Panc1 (cell line): ENCODE data around the gene YPEL3. TPM values are rescaled to one million over a fixed set of nuclear protein-coding genes. Genes with fewer than 3 reads are reported as not detected.

Experiments
- ATAC-seq: fragments of 200-7000 bp; cut with Tn5 transposase; 2 replicates; pipeline ENCODE4 v1.9.1; 2020; ENCODE audit warnings: mild to moderate bottlenecking, moderate library complexity
- BruUV-seq: library from RNA; stranded (reverse); fragments of 400-500 nt; replicated peaks from 2 replicates; lab custom pipeline; 2021; lab: Mats Ljungman, UMichigan
- CTCF ChIA-PET: fragments of 300-600 bp; sonication (Branson Sonifier 250); formaldehyde crosslinking; loops from one replicate; lab custom pipeline; 2022; ENCODE audit warnings: antibody characterized with exemption; lab: Charles Lee
- POLR2A ChIA-PET: fragments of 300-600 bp; sonication (Branson Sonifier 250); formaldehyde crosslinking; loops from one replicate; lab custom pipeline; 2022; ENCODE audit warnings: antibody characterized with exemption; lab: Charles Lee
- DNase-seq: peaks from one replicate; pipeline ENCODE4 v3.0.0-alpha.2; 2010; ENCODE audit warnings: low read depth, low spot score
- H3K27ac ChIP-seq: 2 replicates; pipeline ENCODE4 v1.5.1; 2011; ENCODE audit warnings: mild to moderate bottlenecking, low read length, inconsistent platforms
- H3K27me3 ChIP-seq: fragments of 200-500 bp; sonication (Bioruptor generic); 2 replicates; pipeline ENCODE4 v1.6.0; 2014; ENCODE audit warnings: low read length, inconsistent platforms; ENCODE audit not compliant: control insufficient read depth, insufficient read depth
- H3K36me3 ChIP-seq: fragments of 200-500 bp; sonication (Bioruptor generic); 2 replicates; pipeline ENCODE4 v1.5.1; 2014; ENCODE audit warnings: inconsistent platforms, mild to moderate bottlenecking, low read length, moderate library complexity; ENCODE audit not compliant: control insufficient read depth, insufficient read depth
- H3K4me1 ChIP-seq: 2 replicates; pipeline ENCODE4 v1.5.1; 2011; ENCODE audit warnings: inconsistent platforms, mild to moderate bottlenecking, low read length, moderate library complexity; ENCODE audit not compliant: control insufficient read depth, insufficient read depth
- H3K4me3 ChIP-seq, 2 experiments: 2 replicates each; pipeline ENCODE4 v1.5.1; 2011 to 2012; ENCODE audit warnings: low read depth in 2 of 2, low read length in 2 of 2, mild to moderate bottlenecking in 2 of 2, inconsistent platforms in 1 of 2, moderate library complexity in 1 of 2
- H3K9me3 ChIP-seq: fragments of 200-500 bp; sonication (Bioruptor generic); 2 replicates; pipeline ENCODE4 v1.5.1; 2014; ENCODE audit warnings: low read depth, mild to moderate bottlenecking, inconsistent platforms, low read length, moderate library complexity; ENCODE audit not compliant: control insufficient read depth, insufficient read depth
- POLR2AphosphoS5 ChIP-seq: IDR thresholded peaks from 2 replicates; pipeline ENCODE4 v1.6.1; 2012; ENCODE audit warnings: mild to moderate bottlenecking, low read depth, low read length, moderate library complexity
- SIN3A ChIP-seq: IDR thresholded peaks from 2 replicates; pipeline ENCODE4 v1.6.1; 2012; ENCODE audit warnings: low read depth, mild to moderate bottlenecking, low read length, moderate library complexity, borderline replicate concordance; ENCODE audit not compliant: insufficient read depth
- TCF7L2 ChIP-seq: IDR thresholded peaks from 2 replicates; pipeline ENCODE4 v1.6.1; 2011; ENCODE audit warnings: mild to moderate bottlenecking, low read depth, low read length, inconsistent platforms
- in situ Hi-C: cut with HindIII; loops from 2 replicates; pipeline ENCODE4 v1.10.0; 2016; ENCODE audit warnings: low sequenced_read_pairs, low pct_unique_long_range_greater_than_20kb
- intact Hi-C: fragments of 100-400 bp; cut with micrococcal nuclease; formaldehyde crosslinking; loops from one replicate; pipeline ENCODE4 v1.10.0; 2022; ENCODE audit not compliant: unreplicated experiment
- total RNA-seq: library from RNA; stranded (reverse); gene quantifications from one replicate; pipeline ENCODE4 v1.2.1, GENCODE V29; 2021; ENCODE audit not compliant: unreplicated experiment
- TF ChIP-seq, protein P1 (sequence below): fragments of 450-650 bp; IDR thresholded peaks from 2 replicates; pipeline ENCODE4 v1.5.1; 2017; ENCODE audit warnings: mild to moderate bottlenecking
- TF ChIP-seq, protein P2 (sequence below), 2 experiments: IDR thresholded peaks; 2 replicates each; pipeline ENCODE4 v1.6.1; 2011 to 2012; ENCODE audit warnings: low read depth in 2 of 2, control low read depth in 1 of 2, low read length in 1 of 2, mild to moderate bottlenecking in 1 of 2, moderate library complexity in 1 of 2; ENCODE audit not compliant: insufficient read depth in 1 of 2

YPEL3 gene
- total RNA-seq, 1 experiment from 2014 or later = 0.69 TPM

DNA sequence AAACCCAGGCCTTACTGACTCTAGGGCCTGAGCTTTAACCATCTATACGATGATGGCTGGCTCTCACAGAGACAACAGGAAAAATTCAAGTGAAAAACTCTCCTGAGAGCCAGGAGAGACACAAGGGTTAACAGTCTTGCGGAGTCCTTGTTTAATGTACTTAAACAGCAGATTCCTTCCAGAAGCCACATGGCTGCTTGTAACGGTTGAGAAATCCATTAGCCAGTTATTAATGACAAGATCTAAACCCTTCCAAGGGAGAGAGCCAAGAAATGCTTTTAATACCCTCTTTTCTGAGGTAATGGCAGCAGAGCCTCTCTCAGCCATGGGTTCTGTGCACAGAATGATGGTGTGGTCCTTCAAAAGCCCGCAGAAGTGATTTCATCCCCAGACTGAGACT, 35.7 kb downstream of the YPEL3 start:
- no peak for ATAC-seq
- intact Hi-C loops = no loop called here
- POLR2A ChIA-PET = interaction anchor here (0.6 kb wide), 1 partner anchor 309 kb away, joined by 10 read pairs; no protein-coding TSS in a partner anchor
- no peaks in the 10 kb centered on the region for H3K27me3 ChIP-seq
- TF ChIP-seq, protein P1, sequence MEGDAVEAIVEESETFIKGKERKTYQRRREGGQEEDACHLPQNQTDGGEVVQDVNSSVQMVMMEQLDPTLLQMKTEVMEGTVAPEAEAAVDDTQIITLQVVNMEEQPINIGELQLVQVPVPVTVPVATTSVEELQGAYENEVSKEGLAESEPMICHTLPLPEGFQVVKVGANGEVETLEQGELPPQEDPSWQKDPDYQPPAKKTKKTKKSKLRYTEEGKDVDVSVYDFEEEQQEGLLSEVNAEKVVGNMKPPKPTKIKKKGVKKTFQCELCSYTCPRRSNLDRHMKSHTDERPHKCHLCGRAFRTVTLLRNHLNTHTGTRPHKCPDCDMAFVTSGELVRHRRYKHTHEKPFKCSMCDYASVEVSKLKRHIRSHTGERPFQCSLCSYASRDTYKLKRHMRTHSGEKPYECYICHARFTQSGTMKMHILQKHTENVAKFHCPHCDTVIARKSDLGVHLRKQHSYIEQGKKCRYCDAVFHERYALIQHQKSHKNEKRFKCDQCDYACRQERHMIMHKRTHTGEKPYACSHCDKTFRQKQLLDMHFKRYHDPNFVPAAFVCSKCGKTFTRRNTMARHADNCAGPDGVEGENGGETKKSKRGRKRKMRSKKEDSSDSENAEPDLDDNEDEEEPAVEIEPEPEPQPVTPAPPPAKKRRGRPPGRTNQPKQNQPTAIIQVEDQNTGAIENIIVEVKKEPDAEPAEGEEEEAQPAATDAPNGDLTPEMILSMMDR = no peak
- no peak for TF ChIP-seq POLR2AphosphoS5
- no peak for TF ChIP-seq TCF7L2
- TF ChIP-seq, protein P2, sequence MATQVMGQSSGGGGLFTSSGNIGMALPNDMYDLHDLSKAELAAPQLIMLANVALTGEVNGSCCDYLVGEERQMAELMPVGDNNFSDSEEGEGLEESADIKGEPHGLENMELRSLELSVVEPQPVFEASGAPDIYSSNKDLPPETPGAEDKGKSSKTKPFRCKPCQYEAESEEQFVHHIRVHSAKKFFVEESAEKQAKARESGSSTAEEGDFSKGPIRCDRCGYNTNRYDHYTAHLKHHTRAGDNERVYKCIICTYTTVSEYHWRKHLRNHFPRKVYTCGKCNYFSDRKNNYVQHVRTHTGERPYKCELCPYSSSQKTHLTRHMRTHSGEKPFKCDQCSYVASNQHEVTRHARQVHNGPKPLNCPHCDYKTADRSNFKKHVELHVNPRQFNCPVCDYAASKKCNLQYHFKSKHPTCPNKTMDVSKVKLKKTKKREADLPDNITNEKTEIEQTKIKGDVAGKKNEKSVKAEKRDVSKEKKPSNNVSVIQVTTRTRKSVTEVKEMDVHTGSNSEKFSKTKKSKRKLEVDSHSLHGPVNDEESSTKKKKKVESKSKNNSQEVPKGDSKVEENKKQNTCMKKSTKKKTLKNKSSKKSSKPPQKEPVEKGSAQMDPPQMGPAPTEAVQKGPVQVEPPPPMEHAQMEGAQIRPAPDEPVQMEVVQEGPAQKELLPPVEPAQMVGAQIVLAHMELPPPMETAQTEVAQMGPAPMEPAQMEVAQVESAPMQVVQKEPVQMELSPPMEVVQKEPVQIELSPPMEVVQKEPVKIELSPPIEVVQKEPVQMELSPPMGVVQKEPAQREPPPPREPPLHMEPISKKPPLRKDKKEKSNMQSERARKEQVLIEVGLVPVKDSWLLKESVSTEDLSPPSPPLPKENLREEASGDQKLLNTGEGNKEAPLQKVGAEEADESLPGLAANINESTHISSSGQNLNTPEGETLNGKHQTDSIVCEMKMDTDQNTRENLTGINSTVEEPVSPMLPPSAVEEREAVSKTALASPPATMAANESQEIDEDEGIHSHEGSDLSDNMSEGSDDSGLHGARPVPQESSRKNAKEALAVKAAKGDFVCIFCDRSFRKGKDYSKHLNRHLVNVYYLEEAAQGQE (IDR thresholded peaks at IDR 0.05; ENCODE audit: insufficient read depth in 1 of 2, low read depth in 2 of 2, low read length in 1 of 2) = no peak
- TF ChIP-seq SIN3A = no peak
- H3K36me3 ChIP-seq = no peaks in the 10 kb centered on the region; the same call in 1 of the 2 replicates
- peaks cover 15% of the 10 kb centered on the region for H3K4me1 ChIP-seq
- BruUV-seq = no TSS peak
- H3K9me3 ChIP-seq = no peaks in the 10 kb centered on the region
- CTCF ChIA-PET = no interaction called here
- in situ Hi-C loops = no loop called here
- H3K4me3 ChIP-seq = no peak overlapping the region
- DNase-seq = no peak
- no peak overlapping the region for H3K27ac ChIP-seq

DNA sequence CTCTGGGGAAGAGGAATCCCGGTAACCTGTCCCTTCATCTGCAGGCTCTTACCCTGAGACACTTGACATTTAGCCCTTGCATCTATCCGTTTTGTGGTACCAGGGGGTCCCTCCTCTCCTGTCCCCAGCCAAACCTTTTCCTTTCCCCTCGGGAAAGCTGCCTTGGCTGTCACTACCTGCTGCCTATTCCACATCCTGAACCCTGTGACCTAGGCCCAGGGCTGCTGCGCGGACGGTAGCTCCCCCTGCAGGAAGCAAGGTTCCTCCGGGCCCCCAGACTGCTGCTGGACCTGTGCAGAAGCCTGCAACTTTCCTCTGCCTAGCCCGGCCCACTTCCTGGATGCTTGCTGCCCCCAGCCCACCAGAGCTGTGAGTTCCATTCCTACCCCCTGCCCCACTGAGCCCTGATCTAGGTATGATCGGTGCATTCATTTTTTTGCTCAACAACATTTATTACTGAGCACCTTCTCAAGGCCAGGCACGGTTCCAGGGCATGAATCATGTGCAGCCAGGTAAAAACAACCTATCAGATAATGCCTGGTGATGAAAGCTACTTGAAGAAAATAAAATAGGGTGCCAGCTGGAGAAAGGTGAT, 41.0 kb downstream of the YPEL3 start:
- in situ Hi-C loops = no loop called here
- Histone ChIP-seq H3K27me3 (no peaks in the 10 kb centered on the region), H3K4me3 (no peak overlapping the region; a peak in 1 of 4 replicates), H3K27ac (no peak overlapping the region; the same call in 1 of the 2 replicates), H3K4me1 (peaks cover 19% of the 10 kb centered on the region), H3K36me3 (no peaks in the 10 kb centered on the region; the same call in 1 of the 2 replicates), H3K9me3 (no peaks in the 10 kb centered on the region)
- no peak for TF ChIP-seq TCF7L2
- TF ChIP-seq, protein P1 = peak; percentile 95
- POLR2A ChIA-PET = interaction anchor here (0.6 to 1.0 kb wide), 2 partner anchors 10 to 475 kb away, joined by 3 to 4 read pairs; partner anchors contain the start of gene ALDOA
- intact Hi-C loops = no loop called here
- ATAC-seq (peak; percentile 81), DNase-seq (no peak)
- CTCF ChIA-PET = interaction anchor here (0.7 to 1.3 kb wide), 2 partner anchors 9 to 12 kb away, joined by 3 to 4 read pairs; no protein-coding TSS in a partner anchor
- no TSS peak for BruUV-seq
